ENCODE measurements around the gene MRPL53.
A peak's percentile ranks its signal among the peaks of the same experiment; 100 is the strongest.

The MRPL53 gene

GRCh38 chr2:74498500-74499266, 26.2 kb upstream of the MRPL53 start:
- peaks cover 91% of the 10 kb centered on the region for H3K27me3 Mint-ChIP-seq (ENCODE audit: low read depth)
- H3K4me3 Mint-ChIP-seq, result peak overlapping the region; percentile 86 to 89 (median 87)
- no peaks in the 10 kb centered on the region for H3K9me3 Mint-ChIP-seq
- peaks cover 22% of the 10 kb centered on the region for H3K36me3 Mint-ChIP-seq (ENCODE audit: low read depth)
- peaks cover 34% of the 10 kb centered on the region for H3K4me1 Mint-ChIP-seq
- TF ChIP-seq, protein P1, sequence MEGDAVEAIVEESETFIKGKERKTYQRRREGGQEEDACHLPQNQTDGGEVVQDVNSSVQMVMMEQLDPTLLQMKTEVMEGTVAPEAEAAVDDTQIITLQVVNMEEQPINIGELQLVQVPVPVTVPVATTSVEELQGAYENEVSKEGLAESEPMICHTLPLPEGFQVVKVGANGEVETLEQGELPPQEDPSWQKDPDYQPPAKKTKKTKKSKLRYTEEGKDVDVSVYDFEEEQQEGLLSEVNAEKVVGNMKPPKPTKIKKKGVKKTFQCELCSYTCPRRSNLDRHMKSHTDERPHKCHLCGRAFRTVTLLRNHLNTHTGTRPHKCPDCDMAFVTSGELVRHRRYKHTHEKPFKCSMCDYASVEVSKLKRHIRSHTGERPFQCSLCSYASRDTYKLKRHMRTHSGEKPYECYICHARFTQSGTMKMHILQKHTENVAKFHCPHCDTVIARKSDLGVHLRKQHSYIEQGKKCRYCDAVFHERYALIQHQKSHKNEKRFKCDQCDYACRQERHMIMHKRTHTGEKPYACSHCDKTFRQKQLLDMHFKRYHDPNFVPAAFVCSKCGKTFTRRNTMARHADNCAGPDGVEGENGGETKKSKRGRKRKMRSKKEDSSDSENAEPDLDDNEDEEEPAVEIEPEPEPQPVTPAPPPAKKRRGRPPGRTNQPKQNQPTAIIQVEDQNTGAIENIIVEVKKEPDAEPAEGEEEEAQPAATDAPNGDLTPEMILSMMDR (IDR thresholded peaks at IDR 0.05; ENCODE audit: unreplicated experiment in 3 of 3), result no peak
- peak overlapping the region; percentile 57 to 79 (median 75) for H3K27ac Mint-ChIP-seq

DNA sequence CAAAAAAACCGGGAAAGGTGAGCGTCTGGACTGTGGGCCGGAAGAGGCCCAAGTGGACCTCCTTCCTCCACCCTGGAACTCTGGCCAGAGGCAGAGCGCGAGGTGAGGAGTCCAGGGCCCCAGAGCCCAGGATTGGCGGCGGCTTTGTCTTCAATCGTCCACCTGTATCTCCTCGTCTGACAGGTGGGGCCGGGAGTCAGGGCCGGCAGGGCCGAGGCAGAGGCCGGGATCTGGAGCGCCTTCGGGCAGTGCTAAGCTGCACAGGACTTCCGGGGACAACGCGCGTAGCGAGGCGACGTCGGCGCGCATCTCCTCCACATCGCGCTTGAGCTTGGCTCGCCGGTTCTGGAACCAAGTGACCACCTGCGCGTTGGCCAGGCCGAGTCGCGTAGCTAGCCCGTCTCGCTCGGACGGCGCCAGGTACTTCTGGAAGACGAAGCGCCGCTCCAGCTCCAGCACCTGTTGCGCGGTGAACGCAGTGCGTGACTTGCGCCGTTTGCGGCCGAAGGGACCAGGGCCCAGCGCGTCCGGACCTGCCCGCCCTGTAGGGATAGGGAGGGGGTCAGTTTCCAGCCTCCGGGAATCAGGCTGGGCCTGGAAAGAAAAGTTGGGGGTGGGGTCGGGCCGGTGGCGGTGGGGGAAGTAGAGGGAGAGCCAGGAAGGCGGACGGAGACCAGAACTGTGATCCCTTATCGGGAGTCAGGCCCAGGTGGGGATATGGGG, 25.5 kb upstream of the MRPL53 start:
- TF ChIP-seq, protein P1 (IDR thresholded peaks at IDR 0.05; ENCODE audit: unreplicated experiment in 3 of 3), result no peak
- Mint-ChIP-seq H3K36me3 (ENCODE audit: low read depth) (peaks cover 26% of the 10 kb centered on the region), H3K9me3 (no peaks in the 10 kb centered on the region), H3K4me1 (peaks cover 34% of the 10 kb centered on the region), H3K27me3 (ENCODE audit: low read depth) (peaks cover 83% of the 10 kb centered on the region), H3K4me3 (peak overlapping the region; percentile 86 to 89 (median 87)), H3K27ac (peak overlapping the region in 2 of 3 experiments; percentile 23 to 79)

DNA sequence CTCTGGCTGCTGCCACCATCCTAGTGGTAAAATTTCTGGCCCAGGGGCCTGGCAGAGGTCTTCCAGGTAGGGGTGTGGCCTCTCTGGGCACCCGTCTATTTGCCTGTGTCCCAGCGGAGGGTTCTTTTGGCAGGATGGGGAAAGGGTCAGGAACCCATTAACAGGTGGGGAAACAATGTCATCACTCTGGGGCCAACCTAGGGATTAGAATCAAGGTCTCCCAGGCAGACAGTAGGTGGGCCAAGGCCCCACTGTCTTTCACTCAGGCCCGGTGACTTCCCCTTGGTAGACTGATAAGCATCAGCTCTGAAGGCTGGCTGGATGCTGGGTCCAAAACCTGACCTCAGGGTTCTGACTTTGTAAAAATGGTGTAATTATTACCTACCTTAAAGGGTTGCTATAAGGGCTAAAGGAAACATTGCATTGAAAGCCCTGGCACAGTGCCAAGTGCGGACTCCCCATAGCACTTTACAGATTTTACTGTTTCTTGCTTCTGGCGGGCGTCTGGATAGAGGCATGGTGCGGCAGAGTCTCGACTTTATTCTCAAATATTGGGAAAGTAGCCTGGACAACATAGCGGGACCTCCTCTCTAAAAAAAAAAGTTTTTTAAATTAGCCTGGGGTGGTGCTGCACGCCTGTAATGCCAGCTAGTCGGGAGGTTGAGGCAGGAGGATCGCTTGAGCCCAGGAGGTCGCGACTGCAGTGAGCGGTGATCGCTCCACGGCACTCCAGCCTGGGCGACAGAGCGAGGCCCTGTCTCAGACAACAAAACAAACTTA, 24.7 kb upstream of the MRPL53 start:
- TF ChIP-seq, protein P1 (IDR thresholded peaks at IDR 0.05; ENCODE audit: unreplicated experiment in 3 of 3), result no peak
- Mint-ChIP-seq H3K27ac (no peak overlapping the region), H3K4me1 (peaks cover 28% of the 10 kb centered on the region), H3K36me3 (ENCODE audit: low read depth) (peaks cover 29% of the 10 kb centered on the region), H3K27me3 (ENCODE audit: low read depth) (peaks cover 76% of the 10 kb centered on the region), H3K4me3 (peak overlapping the region; percentile 58 to 89 (median 87)), H3K9me3 (no peaks in the 10 kb centered on the region)

GRCh38 chr2:74495440-74495839, 23.0 kb upstream of the MRPL53 start:
- Mint-ChIP-seq H3K36me3 (ENCODE audit: low read depth) (peaks cover 47% of the 10 kb centered on the region), H3K4me3 (no peak overlapping the region), H3K27ac (no peak overlapping the region), H3K9me3 (no peaks in the 10 kb centered on the region), H3K4me1 (peaks cover 12% of the 10 kb centered on the region), H3K27me3 (ENCODE audit: low read depth) (peaks cover 58% of the 10 kb centered on the region)
- TF ChIP-seq, protein P1 (IDR thresholded peaks at IDR 0.05; ENCODE audit: unreplicated experiment in 3 of 3), result no peak

DNA sequence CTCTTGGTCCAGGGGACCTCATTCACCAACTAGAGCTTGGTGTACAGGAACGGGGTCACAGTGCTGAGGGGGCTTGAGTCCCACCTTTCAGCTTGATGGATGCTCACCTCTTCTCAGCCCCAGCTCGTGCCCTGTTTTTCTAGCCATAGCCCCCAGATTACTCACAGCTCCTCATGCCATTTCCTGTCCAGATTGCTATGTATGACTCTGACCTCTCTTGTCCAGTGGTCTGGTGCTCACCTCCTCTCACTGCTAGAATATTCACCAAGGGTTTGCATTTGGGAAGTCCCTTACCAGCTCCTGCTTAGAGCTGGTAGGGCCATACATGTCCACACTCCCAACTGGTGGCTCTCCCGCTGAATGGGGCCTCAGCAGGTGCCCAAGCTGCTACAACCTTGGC, 21.1 kb upstream of the MRPL53 start:
- H3K4me3 Mint-ChIP-seq, result no peak overlapping the region
- TF ChIP-seq, protein P1 (IDR thresholded peaks at IDR 0.05; ENCODE audit: unreplicated experiment in 3 of 3), result no peak
- peaks cover 5% of the 10 kb centered on the region for H3K4me1 Mint-ChIP-seq
- H3K9me3 Mint-ChIP-seq, result no peaks in the 10 kb centered on the region
- H3K27me3 Mint-ChIP-seq (ENCODE audit: low read depth), result peaks cover 39% of the 10 kb centered on the region
- peaks cover 60% of the 10 kb centered on the region for H3K36me3 Mint-ChIP-seq (ENCODE audit: low read depth)
- no peak overlapping the region for H3K27ac Mint-ChIP-seq

All from nephron (organoid).